ENCODE data around the gene RASGRF2.
"Not testable (repeated sequence)": the region's sequence is repeated elsewhere in the genome, so short reads cannot be mapped to it uniquely, and the experiment has no call there.

RASGRF2 gene

GRCh38 chr5:81247441-81247972, 287.3 kb downstream of the RASGRF2 start:
- Histone ChIP-seq H3K27ac (peak overlapping the region in 4 of 21 experiments; percentile 3 to 49 (median 24)), H3K4me3 (no peak overlapping the region)

- Histone ChIP-seq H3K4me3 (no peak overlapping the region), H3K27ac (no peak overlapping the region)
These were observed 289.1 kb downstream of the RASGRF2 start for GRCh38 chr5:81249240-81249639.

GRCh38 chr5:81250004-81250403, 289.8 kb downstream of the RASGRF2 start:
- Histone ChIP-seq H3K4me3 (no peak overlapping the region), H3K27ac (no peak overlapping the region)

- H3K27ac ChIP-seq = no peak overlapping the region
- no peak overlapping the region for H3K4me3 ChIP-seq
These were observed 291.8 kb downstream of the RASGRF2 start for GRCh38 chr5:81251922-81252321.

GRCh38 chr5:81252904-81253303, 292.7 kb downstream of the RASGRF2 start:
- H3K27ac ChIP-seq = no peak overlapping the region

GRCh38 chr5:81253875-81254274, 293.7 kb downstream of the RASGRF2 start:
- Histone ChIP-seq H3K27ac (peak overlapping the region in 4 of 21 experiments; percentile 5 to 67 (median 36)), H3K4me3 (no peak overlapping the region)

More at GRCh38 chr5:81252904-81253303, 292.7 kb downstream of the RASGRF2 start:
- H3K4me3 ChIP-seq = no peak overlapping the region

- Histone ChIP-seq H3K27ac (no peak overlapping the region), H3K4me3 (no peak overlapping the region)
These were observed 294.9 kb downstream of the RASGRF2 start for GRCh38 chr5:81254886-81255559.

- H3K27ac ChIP-seq = peak overlapping the region in 1 of 21 experiments; percentile 30
- no peak overlapping the region for H3K4me3 ChIP-seq
These were observed 296.6 kb downstream of the RASGRF2 start for GRCh38 chr5:81256766-81257165.

GRCh38 chr5:81262796-81263195, 302.6 kb downstream of the RASGRF2 start:
- H3K4me3 ChIP-seq, H3K27ac ChIP-seq: not testable (repeated sequence)

- Histone ChIP-seq H3K27ac (no peak overlapping the region), H3K4me3 (no peak overlapping the region)
These were observed 304.9 kb downstream of the RASGRF2 start for GRCh38 chr5:81265101-81265500.

GRCh38 chr5:81268521-81269196, 308.5 kb downstream of the RASGRF2 start:
- Histone ChIP-seq H3K4me3 (no peak overlapping the region), H3K27ac (peak overlapping the region in 11 of 21 experiments; percentile 7 to 72 (median 35))

GRCh38 chr5:81269751-81270393, 309.7 kb downstream of the RASGRF2 start:
- H3K27ac ChIP-seq = peak overlapping the region in 4 of 21 experiments; percentile 36 to 72 (median 62)
- H3K4me3 ChIP-seq = no peak overlapping the region

- H3K27ac ChIP-seq = peak overlapping the region in 3 of 21 experiments; percentile 36 to 72 (median 68)
- H3K4me3 ChIP-seq = not testable (repeated sequence)
These were observed 310.3 kb downstream of the RASGRF2 start for GRCh38 chr5:81270394-81271027.

Data from skin epidermis (tissue), 12 donors.